OCI-LY7 (cell line): ENCODE results near the gene NAA15.

Experiments
- CTCF ChIP-seq: fragments of 200-600 bp; sonication (generic); conservative IDR thresholded peaks from 2 replicates; pipeline ENCODE4 v1.5.1; 2014; ENCODE audit warnings: mild to moderate bottlenecking, antibody characterized with exemption, low read length, moderate library complexity, mixed read lengths
- EZH2phosphoT487 ChIP-seq: fragments of 200-600 bp; sonication (generic); IDR thresholded peaks from 2 replicates; pipeline ENCODE4 v1.6.1; 2018; ENCODE audit warnings: low read depth, borderline replicate concordance, mild to moderate bottlenecking, mixed run types, antibody characterized with exemption, low read length, moderate library complexity, mixed read lengths

- no peak for TF ChIP-seq CTCF
- no peak for TF ChIP-seq EZH2phosphoT487
These were observed 48.3 kb upstream of the NAA15 start for GRCh38 chr4:139253046-139253445.
